Stimulated activated CD8-positive, alpha-beta memory T cell treated with anti-CD3 and anti-CD28 coated beads, Interleukin-15, amount 100 ng/mL, for 24 hours (primary cell): ENCODE results near the gene SPDYE2B.
"Not testable (repeated sequence)": the region's sequence is repeated elsewhere in the genome, so short reads cannot be mapped to it uniquely, and the experiment has no call there.

Experiments
- DNase-seq: peaks from one replicate; pipeline ENCODE4 v3.0.0-alpha.2; 2020; ENCODE audit warnings: low read depth

SPDYE2B gene, protein sequence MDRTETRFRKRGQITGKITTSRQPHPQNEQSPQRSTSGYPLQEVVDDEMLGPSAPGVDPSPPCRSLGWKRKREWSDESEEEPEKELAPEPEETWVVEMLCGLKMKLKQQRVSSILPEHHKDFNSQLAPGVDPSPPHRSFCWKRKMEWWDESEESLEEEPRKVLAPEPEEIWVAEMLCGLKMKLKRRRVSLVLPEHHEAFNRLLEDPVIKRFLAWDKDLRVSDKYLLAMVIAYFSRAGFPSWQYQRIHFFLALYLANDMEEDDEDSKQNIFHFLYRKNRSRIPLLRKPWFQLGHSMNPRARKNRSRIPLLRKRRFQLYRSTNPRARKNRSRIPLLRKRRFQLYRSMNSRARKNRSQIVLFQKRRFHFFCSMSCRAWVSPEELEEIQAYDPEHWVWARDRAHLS

GRCh38 chr7:102649924-102650323 is at the start of gene SPDYE2B:
Gene SPDYE2B (plus strand): TSS chr7:102650319. CDS start chr7:102652349, 2,030 bp downstream.
- DNase-seq: not testable (repeated sequence)

- DNase-seq: not testable (repeated sequence)
These were observed 47.8 kb upstream of the SPDYE2B start for GRCh38 chr7:102602317-102602716.

DNA sequence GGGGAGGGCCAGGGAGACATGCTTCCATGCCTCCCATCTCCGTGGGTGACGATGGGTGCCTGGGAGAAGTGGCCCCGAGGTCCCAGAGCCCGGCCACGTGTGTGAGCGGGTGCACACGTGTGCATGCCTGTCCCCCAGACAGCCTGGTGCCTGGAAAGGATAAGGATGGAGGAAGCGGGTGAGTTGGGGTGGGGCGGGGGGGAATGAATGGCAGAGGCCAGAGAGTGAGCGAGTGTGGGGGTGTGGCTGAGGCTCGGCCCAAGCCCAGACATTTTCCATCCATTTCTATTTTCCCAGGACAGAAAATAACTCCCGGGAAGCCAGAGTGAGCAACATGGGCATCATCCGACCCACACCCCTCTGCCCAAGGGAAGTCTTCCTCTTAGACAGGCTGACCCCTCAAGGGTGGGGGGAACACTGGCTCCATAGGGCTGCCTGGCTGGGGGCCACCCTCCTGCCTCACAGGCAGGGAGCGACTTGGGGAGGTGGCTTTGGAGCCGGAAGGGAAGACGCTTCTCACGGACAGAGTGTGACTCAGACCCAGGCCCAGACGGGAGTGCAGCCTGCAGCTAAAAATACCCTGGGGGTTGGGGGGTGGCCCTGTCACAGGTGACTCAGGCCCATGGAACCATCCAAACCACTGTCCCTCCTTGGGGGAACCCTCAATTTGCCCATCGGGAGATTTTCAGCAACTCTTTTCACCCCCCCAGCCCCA is 45.5 kb upstream of the SPDYE2B start:
- not testable (repeated sequence) for DNase-seq

- DNase-seq: not testable (repeated sequence)
These were observed 43.3 kb upstream of the SPDYE2B start for GRCh38 chr7:102606848-102607247.

- DNase-seq: not testable (repeated sequence)
These were observed 40.4 kb upstream of the SPDYE2B start for GRCh38 chr7:102609734-102610133.

DNA sequence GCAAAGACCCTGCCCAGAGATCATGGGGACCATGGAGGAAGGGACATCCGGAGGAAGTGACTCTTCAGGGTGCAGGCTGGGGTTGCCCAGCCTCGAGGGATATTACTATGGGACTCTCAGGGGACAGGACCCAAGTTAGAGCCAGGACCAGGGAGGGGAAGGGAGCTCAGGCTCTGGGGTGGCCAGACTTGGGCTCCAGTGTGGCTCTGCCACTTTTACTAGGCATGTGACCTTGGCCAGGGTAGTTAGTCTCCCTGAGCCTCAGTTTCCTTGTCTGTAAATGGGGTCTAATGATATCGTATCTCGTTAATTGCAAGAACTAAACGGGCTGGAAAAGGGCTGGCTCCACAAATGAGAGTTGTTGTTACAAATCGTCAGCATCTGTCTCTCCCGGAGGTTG is 39.7 kb upstream of the SPDYE2B start:
- not testable (repeated sequence) for DNase-seq

DNA sequence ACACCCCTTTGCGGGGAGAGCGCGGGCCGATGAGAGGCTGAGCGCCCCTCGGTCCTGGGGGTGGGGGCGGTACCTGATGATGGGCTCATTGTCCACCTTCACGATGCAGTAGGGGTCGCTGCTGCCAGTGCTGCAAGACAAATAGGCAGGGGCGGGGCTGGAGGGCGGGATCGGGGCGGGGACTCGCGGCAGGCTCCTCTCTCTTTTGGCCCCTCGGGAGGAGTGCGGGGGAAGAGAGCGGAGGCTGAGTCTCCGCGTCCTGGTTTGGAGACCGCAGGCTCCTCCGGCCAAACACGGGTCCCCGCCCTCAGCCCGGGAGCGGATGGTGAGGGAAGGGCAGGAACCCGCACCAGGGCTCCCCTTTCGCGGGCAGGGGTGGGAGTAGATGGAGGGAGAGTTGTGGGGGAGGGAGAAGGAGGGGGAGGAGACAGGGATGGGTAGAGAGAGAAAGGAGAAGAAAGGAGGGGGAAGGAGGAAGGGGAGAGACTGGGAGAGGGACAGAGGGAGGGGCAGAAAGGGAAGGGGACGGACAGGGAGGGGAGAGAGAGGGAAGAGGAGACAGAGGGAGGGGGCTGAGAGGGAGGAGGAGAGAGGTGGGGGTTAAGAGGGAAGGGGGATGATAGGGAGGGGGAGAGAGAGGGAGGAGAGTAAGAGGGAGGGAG is 39.0 kb upstream of the SPDYE2B start:
- DNase-seq: not testable (repeated sequence)

- DNase-seq: not testable (repeated sequence)
These were observed 38.3 kb upstream of the SPDYE2B start for GRCh38 chr7:102611675-102612325.

GRCh38 chr7:102613575-102614345 is 36.4 kb upstream of the SPDYE2B start:
- DNase-seq: not testable (repeated sequence)

DNA sequence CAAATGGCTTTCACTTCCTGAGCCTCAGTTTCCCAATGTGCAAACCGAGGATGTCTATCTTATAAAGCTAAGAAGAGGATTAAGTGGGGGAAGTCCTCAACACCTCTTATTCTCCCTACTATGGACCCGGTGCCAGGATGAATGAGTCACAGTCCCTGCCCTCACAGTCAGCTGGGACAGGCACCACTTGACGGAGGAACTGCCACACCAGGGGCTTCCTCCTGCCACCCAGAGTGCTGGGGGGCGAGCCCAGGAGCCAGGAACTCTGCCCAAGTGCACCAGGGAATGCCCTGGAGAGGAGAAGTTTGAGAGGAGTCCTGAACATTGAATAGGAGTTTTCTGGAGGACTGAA is 35.8 kb upstream of the SPDYE2B start:
- not testable (repeated sequence) for DNase-seq

DNA sequence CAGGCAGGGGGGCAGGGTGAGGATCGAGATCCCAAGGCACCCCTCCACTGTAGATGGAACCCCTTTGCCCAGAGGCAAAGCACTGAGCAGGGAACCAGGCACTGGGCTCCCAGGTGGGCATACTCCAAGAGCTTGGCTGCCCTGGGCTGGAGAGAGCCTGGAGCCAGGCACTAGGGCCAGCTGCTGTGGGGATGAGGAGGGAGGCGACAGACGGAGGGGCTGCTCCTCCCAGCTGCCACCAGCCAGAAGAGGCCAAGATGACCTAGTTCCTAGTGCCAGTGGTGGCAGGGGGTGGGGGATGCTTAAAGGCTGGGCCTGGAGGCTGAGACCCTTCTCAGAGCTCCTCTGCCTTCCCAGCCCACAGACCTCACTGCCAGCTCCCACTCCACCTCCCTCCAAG is 35.2 kb upstream of the SPDYE2B start:
- DNase-seq: not testable (repeated sequence)

DNA sequence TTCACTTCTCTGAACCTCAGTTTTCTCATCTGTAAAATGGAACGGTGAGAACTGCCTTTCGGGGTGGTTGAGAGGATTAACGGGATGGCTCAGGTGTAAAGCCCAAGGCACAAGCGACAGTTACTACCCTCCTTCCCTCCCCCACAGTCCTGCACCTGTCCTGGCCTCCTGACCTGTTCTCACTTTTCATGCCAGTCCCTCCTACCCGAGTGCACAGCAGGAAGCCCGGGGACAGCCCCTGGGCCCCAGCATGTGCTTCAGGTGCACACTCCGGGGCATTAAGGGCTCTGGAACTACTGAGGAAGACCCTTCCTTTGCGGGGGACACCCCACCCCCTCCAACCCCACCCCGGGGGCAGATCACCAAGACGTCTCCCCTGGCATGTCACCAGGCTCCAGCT is 34.2 kb upstream of the SPDYE2B start:
- not testable (repeated sequence) for DNase-seq

GRCh38 chr7:102616507-102617125 is 33.5 kb upstream of the SPDYE2B start, which contains the start of gene RASA4:
Gene RASA4 (minus strand): TSS chr7:102616756. CDS start chr7:102616689, 67 bp downstream.
- not testable (repeated sequence) for DNase-seq

GRCh38 chr7:102618122-102618521 is 32.0 kb upstream of the SPDYE2B start:
- DNase-seq: not testable (repeated sequence)

GRCh38 chr7:102627271-102627904 is 22.7 kb upstream of the SPDYE2B start:
- DNase-seq: not testable (repeated sequence)

DNA sequence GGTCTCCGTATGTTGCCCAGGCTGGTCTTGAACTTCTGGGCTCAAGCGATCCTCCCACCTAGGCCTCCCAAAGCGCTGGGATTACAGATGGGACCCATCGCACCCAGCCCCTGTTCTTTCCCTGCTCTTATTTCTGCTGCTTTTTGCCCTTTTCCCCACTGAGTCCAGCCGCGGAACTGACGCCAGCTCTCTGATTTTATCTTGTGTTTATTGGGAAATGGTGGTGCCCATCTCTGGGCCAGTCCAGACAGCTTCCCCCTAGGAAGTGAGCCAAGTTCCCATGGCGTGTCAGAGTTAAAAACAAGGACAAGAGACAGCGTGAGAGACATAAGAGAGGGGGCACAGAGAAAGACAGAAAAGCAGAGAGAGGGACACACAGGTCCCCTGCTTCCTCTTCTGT is 19.5 kb upstream of the SPDYE2B start:
- not testable (repeated sequence) for DNase-seq

- not testable (repeated sequence) for DNase-seq
These were observed 15.8 kb upstream of the SPDYE2B start for GRCh38 chr7:102634299-102634698.

DNA sequence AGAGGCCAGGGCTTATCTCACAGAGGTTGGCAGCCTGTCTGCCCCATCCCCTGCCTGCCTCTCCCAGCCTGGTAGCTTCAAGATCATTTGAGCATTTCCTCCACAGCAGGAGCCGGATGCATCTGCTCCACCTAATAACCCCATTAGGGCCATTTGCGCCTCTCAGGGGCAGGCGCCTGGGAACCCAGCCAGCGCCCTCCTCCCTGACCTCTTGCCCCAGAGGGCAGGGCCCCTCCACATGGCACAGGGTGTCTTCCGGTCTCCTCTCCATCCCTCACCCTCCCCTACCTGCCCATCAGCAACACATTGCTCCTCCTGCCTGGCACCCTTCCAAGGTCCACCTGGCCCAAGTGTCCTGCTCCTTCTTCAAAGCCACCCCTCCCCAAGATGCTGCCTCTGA is 14.8 kb upstream of the SPDYE2B start:
- DNase-seq: not testable (repeated sequence)

DNA sequence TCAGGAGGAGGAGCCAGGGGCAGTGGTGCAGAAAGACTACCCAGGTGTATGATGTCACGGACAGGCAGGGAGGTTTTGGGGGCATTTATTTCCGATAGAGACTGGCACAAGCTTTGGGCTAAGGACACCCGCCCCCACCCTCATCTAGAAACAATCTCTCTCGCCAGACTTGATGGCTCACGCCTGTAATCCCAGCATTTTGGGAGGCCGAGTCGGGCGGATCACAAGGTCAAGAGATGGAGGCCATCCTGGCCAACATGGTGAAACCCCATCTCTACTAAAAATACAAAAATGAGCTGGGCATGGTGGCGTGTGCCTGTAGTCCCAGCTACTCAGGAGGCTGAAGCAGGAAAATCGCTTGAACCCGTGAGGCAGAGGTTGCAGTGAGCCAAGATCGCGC is 13.2 kb upstream of the SPDYE2B start:
- not testable (repeated sequence) for DNase-seq

- not testable (repeated sequence) for DNase-seq
These were observed 11.3 kb upstream of the SPDYE2B start for GRCh38 chr7:102638848-102639247.
